ENCODE results near the gene SLX9. TPM values are rescaled to one million over a fixed set of nuclear protein-coding genes. Genes with fewer than 3 reads are reported as not detected.

The SLX9 gene
- total RNA-seq, 1 donor from 2014 or later = 31.8 TPM

DNA sequence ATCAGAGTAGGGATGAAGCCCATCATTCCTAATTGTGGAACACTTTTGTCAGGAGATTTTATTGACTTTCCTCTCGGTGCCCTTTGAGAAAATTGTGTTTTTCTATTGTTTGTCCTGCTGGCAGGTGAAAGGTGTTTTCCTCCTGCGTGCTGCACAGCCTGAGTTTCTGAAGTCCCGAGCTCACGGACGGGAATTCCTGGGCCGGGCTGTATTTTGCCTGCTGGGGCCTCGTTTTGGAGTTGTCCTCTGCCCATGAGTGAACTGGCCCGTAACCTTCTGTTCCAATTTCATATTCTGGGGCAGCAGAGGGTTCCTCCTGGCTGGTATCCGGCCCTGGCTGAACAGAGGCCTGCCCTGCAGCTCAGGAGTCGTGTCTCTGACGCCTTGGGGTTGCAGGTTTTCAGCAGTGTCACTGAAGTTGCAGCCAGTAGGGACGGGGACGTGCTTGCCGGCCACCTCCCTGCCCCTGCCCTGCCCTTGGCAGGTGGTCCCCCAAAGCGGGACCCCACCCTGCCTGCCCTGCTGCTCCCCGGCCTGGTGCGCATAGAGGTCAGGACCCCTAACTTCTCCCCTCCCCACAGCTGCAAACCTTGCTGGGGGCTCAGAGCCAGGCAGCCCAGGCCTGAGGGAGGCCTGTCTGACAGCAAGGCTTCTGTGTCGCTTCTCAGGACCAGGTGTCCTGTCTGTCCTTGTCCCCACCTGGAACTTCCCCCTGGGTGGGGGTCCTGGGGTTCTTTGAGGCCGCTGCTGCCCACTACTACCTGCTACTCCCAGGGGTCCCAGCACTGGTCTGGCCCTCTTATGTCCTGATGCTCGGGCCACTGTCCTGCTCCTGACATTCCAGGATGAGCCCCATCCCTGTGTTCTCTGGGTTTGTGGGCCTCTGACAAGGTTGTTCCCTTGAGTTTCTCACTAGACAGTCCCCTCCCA lies 49.0 kb downstream of the SLX9 start:
- DNase-seq (ENCODE audit: low spot score in 2 of 2, unreplicated experiment in 2 of 2) = no peak
- no peak overlapping the region for H3K27ac Mint-ChIP-seq
- TF ChIP-seq, protein P1, sequence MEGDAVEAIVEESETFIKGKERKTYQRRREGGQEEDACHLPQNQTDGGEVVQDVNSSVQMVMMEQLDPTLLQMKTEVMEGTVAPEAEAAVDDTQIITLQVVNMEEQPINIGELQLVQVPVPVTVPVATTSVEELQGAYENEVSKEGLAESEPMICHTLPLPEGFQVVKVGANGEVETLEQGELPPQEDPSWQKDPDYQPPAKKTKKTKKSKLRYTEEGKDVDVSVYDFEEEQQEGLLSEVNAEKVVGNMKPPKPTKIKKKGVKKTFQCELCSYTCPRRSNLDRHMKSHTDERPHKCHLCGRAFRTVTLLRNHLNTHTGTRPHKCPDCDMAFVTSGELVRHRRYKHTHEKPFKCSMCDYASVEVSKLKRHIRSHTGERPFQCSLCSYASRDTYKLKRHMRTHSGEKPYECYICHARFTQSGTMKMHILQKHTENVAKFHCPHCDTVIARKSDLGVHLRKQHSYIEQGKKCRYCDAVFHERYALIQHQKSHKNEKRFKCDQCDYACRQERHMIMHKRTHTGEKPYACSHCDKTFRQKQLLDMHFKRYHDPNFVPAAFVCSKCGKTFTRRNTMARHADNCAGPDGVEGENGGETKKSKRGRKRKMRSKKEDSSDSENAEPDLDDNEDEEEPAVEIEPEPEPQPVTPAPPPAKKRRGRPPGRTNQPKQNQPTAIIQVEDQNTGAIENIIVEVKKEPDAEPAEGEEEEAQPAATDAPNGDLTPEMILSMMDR (IDR thresholded peaks at IDR 0.05; ENCODE audit: unreplicated experiment) = no peak
- no peaks in the 10 kb centered on the region for H3K27me3 Mint-ChIP-seq (ENCODE audit: low read depth)
- H3K4me3 Mint-ChIP-seq = no peak overlapping the region
- H3K4me1 Mint-ChIP-seq = peaks cover 8% of the 10 kb centered on the region
- H3K9me3 Mint-ChIP-seq = no peaks in the 10 kb centered on the region
- H3K36me3 Mint-ChIP-seq = no peaks in the 10 kb centered on the region

DNA sequence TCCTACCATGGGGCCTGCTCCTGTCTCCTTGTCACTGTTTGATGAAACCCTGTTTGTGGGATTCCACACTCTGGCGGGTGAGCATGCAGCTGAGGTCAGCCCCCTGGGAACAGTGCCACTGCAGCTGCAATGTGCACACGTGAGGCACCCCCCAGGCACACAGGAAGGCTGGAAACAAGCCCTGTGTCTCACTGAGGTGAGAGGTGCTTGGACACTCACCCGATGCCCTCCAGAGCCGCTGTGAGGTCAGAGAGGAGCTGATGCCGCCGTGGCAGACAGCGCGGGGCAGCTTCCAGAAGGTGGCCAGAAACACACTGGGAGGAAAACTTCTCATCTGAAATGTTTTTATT lies 49.7 kb downstream of the SLX9 start:
- TF ChIP-seq, protein P1 (IDR thresholded peaks at IDR 0.05; ENCODE audit: unreplicated experiment) = no peak
- Mint-ChIP-seq H3K4me3 (no peak overlapping the region), H3K27me3 (ENCODE audit: low read depth) (no peaks in the 10 kb centered on the region), H3K27ac (peak overlapping the region; percentile 18), H3K36me3 (no peaks in the 10 kb centered on the region), H3K9me3 (no peaks in the 10 kb centered on the region), H3K4me1 (peaks cover 8% of the 10 kb centered on the region)
- DNase-seq (ENCODE audit: low spot score in 2 of 2, unreplicated experiment in 2 of 2) = no peak

DNA sequence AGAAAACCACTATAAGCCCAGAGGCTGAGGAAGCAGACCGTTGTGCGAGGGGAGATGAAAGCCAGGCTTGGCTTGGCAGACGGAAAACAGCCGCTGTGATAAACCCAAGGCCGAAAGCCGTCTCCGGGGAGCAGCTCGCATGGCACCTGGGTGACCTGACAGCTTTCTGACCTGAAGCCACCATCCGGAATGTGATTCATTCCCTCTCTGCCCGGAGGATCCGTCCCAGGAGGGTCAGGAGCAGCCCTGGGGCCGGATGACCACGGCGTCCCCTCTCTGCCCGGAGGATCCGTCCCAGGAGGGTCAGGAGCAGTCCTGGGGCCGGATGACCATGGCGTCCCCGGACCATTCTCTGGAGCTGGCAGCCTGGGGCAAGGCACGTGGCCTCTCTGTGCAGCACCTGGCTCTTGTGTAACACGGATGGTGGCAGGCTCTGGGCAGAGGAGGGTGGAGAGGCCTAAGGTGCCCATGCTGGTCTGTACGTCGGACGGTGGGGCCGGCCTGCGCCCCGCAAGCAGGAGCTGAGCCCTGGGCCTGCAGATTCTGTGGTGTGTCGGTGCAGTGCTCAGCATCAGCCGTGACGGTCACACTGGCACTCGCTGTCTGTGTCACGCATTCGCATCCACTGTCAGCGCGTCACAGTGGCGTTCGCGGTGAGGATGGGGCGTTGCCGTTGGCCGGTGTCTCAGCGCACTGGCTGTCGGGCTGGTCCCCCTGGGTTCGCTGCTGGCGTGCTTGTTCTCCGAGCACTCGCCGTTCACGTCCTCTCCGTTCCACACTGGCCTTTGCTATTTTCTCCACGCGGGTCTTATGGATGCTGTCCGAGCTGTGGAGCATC lies 50.3 kb downstream of the SLX9 start:
- H3K4me1 Mint-ChIP-seq = peaks cover 8% of the 10 kb centered on the region
- no peak overlapping the region for H3K27ac Mint-ChIP-seq
- no peak for DNase-seq (ENCODE audit: low spot score in 2 of 2, unreplicated experiment in 2 of 2)
- H3K27me3 Mint-ChIP-seq (ENCODE audit: low read depth) = no peaks in the 10 kb centered on the region
- TF ChIP-seq, protein P1 (IDR thresholded peaks at IDR 0.05; ENCODE audit: unreplicated experiment) = no peak
- no peak overlapping the region for H3K4me3 Mint-ChIP-seq
- no peaks in the 10 kb centered on the region for H3K9me3 Mint-ChIP-seq
- H3K36me3 Mint-ChIP-seq = no peaks in the 10 kb centered on the region

DNA sequence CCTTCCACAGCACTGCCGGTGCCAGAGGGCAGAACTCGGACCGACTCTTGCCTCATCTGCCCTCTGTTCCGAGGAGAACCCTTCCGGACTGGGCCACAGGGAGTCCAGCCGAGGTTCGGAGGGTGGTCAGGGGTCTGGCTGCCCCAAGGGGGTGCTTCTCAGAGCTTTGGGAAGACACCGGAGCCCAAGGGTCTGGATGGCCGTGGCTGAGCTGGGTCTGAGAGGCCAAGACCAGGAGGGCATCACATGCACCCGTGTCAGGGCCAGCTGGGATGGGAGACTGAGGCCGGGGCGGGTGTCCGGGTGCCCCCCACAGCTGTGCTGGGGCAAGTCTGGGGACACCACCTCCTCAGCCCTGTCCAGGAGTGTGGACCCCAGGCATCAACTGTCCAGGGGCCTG lies 51.1 kb downstream of the SLX9 start:
- no peak for DNase-seq (ENCODE audit: low spot score in 2 of 2, unreplicated experiment in 2 of 2)
- Mint-ChIP-seq H3K36me3 (no peaks in the 10 kb centered on the region), H3K9me3 (no peaks in the 10 kb centered on the region), H3K4me1 (peaks cover 8% of the 10 kb centered on the region), H3K4me3 (no peak overlapping the region), H3K27ac (no peak overlapping the region), H3K27me3 (ENCODE audit: low read depth) (no peaks in the 10 kb centered on the region)
- TF ChIP-seq, protein P1 (IDR thresholded peaks at IDR 0.05; ENCODE audit: unreplicated experiment) = no peak

DNA sequence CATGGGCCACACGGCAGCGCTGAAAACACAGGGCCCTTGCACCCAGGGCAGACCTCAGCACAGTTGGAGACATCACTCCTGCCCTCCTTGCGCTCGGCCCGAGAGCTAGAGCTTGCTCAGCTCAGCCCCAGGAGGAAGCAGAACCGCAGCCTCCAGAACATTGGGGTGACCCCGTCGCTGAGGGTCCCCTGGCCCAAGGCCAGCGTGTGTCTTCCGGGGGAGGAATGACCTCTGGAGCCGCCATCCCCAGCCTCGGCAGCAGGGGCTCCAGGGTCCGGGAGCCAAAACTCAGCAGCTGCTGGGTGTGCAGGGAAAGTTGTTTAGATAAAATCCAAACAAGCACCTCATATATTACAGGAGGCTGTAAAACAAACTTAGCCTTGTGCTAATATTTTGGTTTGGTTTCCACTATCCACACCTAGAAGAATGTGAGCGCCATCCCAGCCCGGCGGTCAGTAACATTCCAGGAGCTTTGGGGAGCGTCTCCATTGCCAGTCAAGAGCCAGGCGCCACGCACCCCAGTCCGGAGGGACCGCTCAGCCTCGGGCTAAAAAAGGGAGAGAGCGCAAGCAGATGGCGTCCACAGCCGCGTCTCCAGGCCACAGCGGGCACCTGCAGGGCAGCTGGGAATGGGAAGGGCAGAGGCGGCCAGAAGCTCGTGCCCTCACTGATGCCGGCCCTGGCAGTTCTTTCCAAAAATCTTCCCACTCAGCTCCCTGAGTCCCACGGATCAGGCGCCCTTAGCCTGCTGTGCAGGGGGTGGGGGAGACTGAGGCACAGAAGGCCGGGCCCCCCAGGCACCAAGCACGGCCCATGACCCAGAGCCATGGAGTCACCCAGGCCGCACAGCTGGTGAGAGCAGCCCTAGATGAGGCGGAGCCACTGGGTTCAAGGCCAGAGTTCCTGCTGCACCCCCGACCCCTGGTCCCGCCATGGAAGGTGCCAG lies 52.0 kb downstream of the SLX9 start:
- TF ChIP-seq, protein P1 (IDR thresholded peaks at IDR 0.05; ENCODE audit: unreplicated experiment) = no peak
- Mint-ChIP-seq H3K27me3 (ENCODE audit: low read depth) (no peaks in the 10 kb centered on the region), H3K36me3 (no peaks in the 10 kb centered on the region), H3K4me3 (no peak overlapping the region), H3K4me1 (peaks cover 8% of the 10 kb centered on the region), H3K9me3 (no peaks in the 10 kb centered on the region), H3K27ac (no peak overlapping the region)
- no peak for DNase-seq (ENCODE audit: low spot score in 2 of 2, unreplicated experiment in 2 of 2)
